ENCODE results near the gene FZD10. TPM values are rescaled to one million over a fixed set of nuclear protein-coding genes. Genes with fewer than 3 reads are reported as not detected.

The FZD10 gene
- polyA plus RNA-seq, 1 donor (not counting 4 experiments of a cell fraction or from before 2014, with no cell fraction given) = 0.55 TPM

- FAIRE-seq (peak; percentile 90), DNase-seq (ENCODE audit: low read depth, low spot score) (peak; percentile 35)
- Histone ChIP-seq H4K20me1 (ENCODE audit: control insufficient read depth, extremely low read depth, insufficient read depth, low read length) (no peaks in the 10 kb centered on the region), H3K79me2 (ENCODE audit: control insufficient read depth, insufficient read depth, low read length) (no peaks in the 10 kb centered on the region), H3K27ac (ENCODE audit: control insufficient read depth, insufficient read depth, low read length) (peak overlapping the region; percentile 46), H3K4me2 (ENCODE audit: control insufficient read depth, extremely low read depth, insufficient read depth, low read depth, low read length) (peak overlapping the region; percentile 92), H3K9me1 (ENCODE audit: control insufficient read depth, extremely low read depth, insufficient read depth, low read length) (no peaks in the 10 kb centered on the region), H3K27me3 (ENCODE audit: control insufficient read depth, extremely low read depth, insufficient read depth, low read length) (no peaks in the 10 kb centered on the region), H3K9me3 (ENCODE audit: control insufficient read depth, low read depth, low read length) (no peaks in the 10 kb centered on the region), H3K9ac (ENCODE audit: control insufficient read depth, extremely low read depth, insufficient read depth, low read length) (peak overlapping the region; percentile 2), H2AFZ (ENCODE audit: control insufficient read depth, low read length) (peak overlapping the region; percentile 82), H3K4me1 (ENCODE audit: control insufficient read depth, extremely low read depth, insufficient read depth, low read length) (peaks cover 22% of the 10 kb centered on the region), H3K4me3 (ENCODE audit: control insufficient read depth in 2 of 3, extremely low read depth in 1 of 3, insufficient read depth in 2 of 3, low read depth in 1 of 3, low read length in 3 of 3) (peak overlapping the region in 2 of 3 experiments; percentile 55 to 60), H3K36me3 (ENCODE audit: control insufficient read depth in 2 of 2, extremely low read depth in 1 of 2, insufficient read depth in 2 of 2, low read length in 2 of 2) (no peaks in the 10 kb centered on the region)
- dilution Hi-C loops (cut with MboI; ENCODE audit: extremely low pct_ligation_motif_present, low sequenced_read_pairs) = no loop called here
- peak; percentile 48 to 66 (median 61) for TF ChIP-seq CTCF (optimal IDR thresholded peaks at IDR 0.05 in 1 of 3, IDR thresholded peaks at IDR 0.05 in 1 of 3, conservative IDR thresholded peaks at IDR 0.05 in 1 of 3; ENCODE audit: extremely low read depth in 1 of 3, insufficient read depth in 2 of 3, low read length in 3 of 3)
- TF ChIP-seq EZH2 (IDR thresholded peaks at IDR 0.05; ENCODE audit: low read length) = no peak
Observed at GRCh38 chr12:130214686-130215395, 52.6 kb downstream of the FZD10 start.

Other genes starting within 250 kb of the FZD10 start
- gene PIWIL1, start 175.4 kb downstream of the FZD10 start, polyA plus RNA-seq = 0.01 to 0.13 TPM (median 0.09 TPM) in 3 replicates

Measured in keratinocyte (primary cell).